PC-3 (cell line): ENCODE results near the gene ADK. TPM values are rescaled to one million over a fixed set of nuclear protein-coding genes. Genes with fewer than 3 reads are reported as not detected.

Source experiments
- ATAC-seq: fragments of 200-7000 bp; cut with Tn5 transposase; 2 replicates; pipeline ENCODE4 v1.9.1; 2020; ENCODE audit warnings: mild to moderate bottlenecking, moderate library complexity
- BruUV-seq: library from RNA; stranded (reverse); fragments of 400-500 nt; replicated peaks from 2 replicates; lab custom pipeline; 2021; lab: Mats Ljungman, UMichigan
- CTCF ChIA-PET: fragments of 300-600 bp; sonication (Branson Sonifier 250); formaldehyde crosslinking; loops from one replicate; lab custom pipeline; 2022; ENCODE audit warnings: antibody characterized with exemption; lab: Charles Lee
- POLR2A ChIA-PET: fragments of 300-600 bp; sonication (Branson Sonifier 250); formaldehyde crosslinking; loops from one replicate; lab custom pipeline; 2022; ENCODE audit warnings: antibody characterized with exemption; ENCODE audit not compliant: unreplicated experiment; lab: Charles Lee
- DNase-seq: peaks from one replicate; pipeline ENCODE4 v3.0.0-alpha.2; 2015
- H2AFZ ChIP-seq: fragments of 300-600 bp; sonication (generic); 2 replicates; pipeline ENCODE4 v1.6.0; 2016; ENCODE audit warnings: antibody characterized with exemption, low read length
- H3F3A ChIP-seq: fragments of 300-600 bp; sonication (generic); one replicate; pipeline ENCODE4 v1.6.0; 2017; ENCODE audit warnings: antibody characterized with exemption, low read length, control low read depth, mild to moderate bottlenecking; ENCODE audit not compliant: unreplicated experiment
- H3K27ac ChIP-seq: fragments of 300-600 bp; sonication (generic); 2 replicates; pipeline ENCODE4 v1.5.1; 2016; ENCODE audit warnings: mild to moderate bottlenecking, low read length
- H3K27me3 ChIP-seq: fragments of 300-600 bp; sonication (generic); 2 replicates; pipeline ENCODE4 v1.6.1; 2016; ENCODE audit warnings: low read length, mixed read lengths
- H3K36me3 ChIP-seq: fragments of 300-600 bp; sonication (generic); 2 replicates; pipeline ENCODE4 v1.6.1; 2016; ENCODE audit warnings: low read depth, mixed run types, low read length, mixed read lengths
- H3K4me1 ChIP-seq: fragments of 300-600 bp; sonication (generic); 2 replicates; pipeline ENCODE4 v1.5.1; 2016; ENCODE audit warnings: low read length; ENCODE audit not compliant: insufficient read depth
- H3K4me2 ChIP-seq: fragments of 300-600 bp; sonication (generic); 2 replicates; pipeline ENCODE4 v1.6.0; 2016; ENCODE audit warnings: low read length
- H3K4me3 ChIP-seq: fragments of 300-600 bp; sonication (generic); 2 replicates; pipeline ENCODE4 v1.5.1; 2016; ENCODE audit warnings: mild to moderate bottlenecking, low read length, mixed read lengths
- H3K79me2 ChIP-seq: fragments of 300-600 bp; sonication (generic); 2 replicates; pipeline ENCODE4 v1.6.1; 2017; ENCODE audit warnings: low read length, mixed read lengths
- H3K9ac ChIP-seq: fragments of 300-600 bp; sonication (generic); 2 replicates; pipeline ENCODE4 v1.6.0; 2016; ENCODE audit warnings: mild to moderate bottlenecking, low read length
- H3K9me2 ChIP-seq: fragments of 300-600 bp; sonication (generic); replicated peaks from 2 replicates; pipeline ENCODE4 v1.6.1; 2016; ENCODE audit warnings: mixed run types, low read length, mixed read lengths
- H3K9me3 ChIP-seq: fragments of 300-600 bp; sonication (generic); 2 replicates; pipeline ENCODE4 v1.6.1; 2016; ENCODE audit warnings: low read length, mixed read lengths
- H4K20me1 ChIP-seq: fragments of 300-600 bp; sonication (generic); 2 replicates; pipeline ENCODE4 v1.6.1; 2016; ENCODE audit warnings: low read length, mixed read lengths
- CTCF ChIP-seq: fragments of 300-600 bp; sonication (generic); conservative IDR thresholded peaks from 2 replicates; pipeline ENCODE4 v1.5.1; 2017; ENCODE audit warnings: antibody characterized with exemption, low read depth, mild to moderate bottlenecking, low read length
- EZH2 ChIP-seq: fragments of 300-600 bp; sonication (generic); IDR thresholded peaks from one replicate; pipeline ENCODE4 v1.6.1; 2017; ENCODE audit warnings: antibody characterized with exemption, mild to moderate bottlenecking, low read length; ENCODE audit not compliant: unreplicated experiment
- EZH2phosphoT487 ChIP-seq: fragments of 300-600 bp; sonication (generic); IDR thresholded peaks from 2 replicates; pipeline ENCODE4 v1.6.1; 2018; ENCODE audit warnings: mild to moderate bottlenecking, antibody characterized with exemption, low read length, borderline replicate concordance
- intact Hi-C: fragments of 100-400 bp; cut with micrococcal nuclease; formaldehyde crosslinking; loops from 2 replicates; pipeline ENCODE4 v1.9.0; 2023
- total RNA-seq: library from RNA; depleted of rRNA; stranded (reverse); fragments of >200 nt; gene quantifications from 2 replicates; pipeline ENCODE4 v1.2.3, GENCODE V29; 2014

The ADK gene
- total RNA-seq, 1 experiment from 2014 or later: 256 TPM

- intact Hi-C loops: no loop called here
- DNase-seq (peak; percentile 62), ATAC-seq (peak; percentile 30)
- TF ChIP-seq CTCF: no peak
- TF ChIP-seq EZH2: no peak
- no peak for TF ChIP-seq EZH2phosphoT487
- no peak overlapping the region for H3K9ac ChIP-seq
- ChIA-PET POLR2A (interaction anchor here (0.5 kb wide), 1 partner anchor 87 kb away, joined by 3 read pairs; no protein-coding TSS in a partner anchor), CTCF (interaction anchor here (0.7 kb wide), 1 partner anchor 11 kb away, joined by 4 read pairs; no protein-coding TSS in a partner anchor)
- H2AFZ ChIP-seq: no peak overlapping the region
- BruUV-seq: no TSS peak
- H3K27ac ChIP-seq: no peak overlapping the region
- H3K4me3 ChIP-seq: no peak overlapping the region
- 0 out of 2 replicates have a peak, but pooled peaks cover 9% of the 10 kb centered on the region for H3K79me2 ChIP-seq
- peaks cover 97% of the 10 kb centered on the region for H3K36me3 ChIP-seq
- peaks cover 24% of the 10 kb centered on the region for H3F3A ChIP-seq
- no peaks in the 10 kb centered on the region for H3K9me2 ChIP-seq
- peaks cover 4% of the 10 kb centered on the region for H3K4me1 ChIP-seq
- no peaks in the 10 kb centered on the region for H3K27me3 ChIP-seq
- no peak overlapping the region for H3K4me2 ChIP-seq
- no peaks in the 10 kb centered on the region for H3K9me3 ChIP-seq
- peaks cover 11% of the 10 kb centered on the region for H4K20me1 ChIP-seq
Observed at GRCh38 chr10:74113546-74113945, 37.5 kb upstream of the ADK start.

- CTCF ChIA-PET: interaction anchor here (0.7 kb wide), 1 partner anchor 11 kb away, joined by 4 read pairs; no protein-coding TSS in a partner anchor
- H3K9me2 ChIP-seq: no peaks in the 10 kb centered on the region
- H3K36me3 ChIP-seq: peaks cover 95% of the 10 kb centered on the region
- DNase-seq (no peak), ATAC-seq (no peak)
- H3K4me1 ChIP-seq: peaks cover 9% of the 10 kb centered on the region
- H3K4me2 ChIP-seq: no peak overlapping the region
- no peaks in the 10 kb centered on the region for H3K27me3 ChIP-seq
- no peak overlapping the region for H3K9ac ChIP-seq
- POLR2A ChIA-PET: no interaction called here
- H3K9me3 ChIP-seq: no peaks in the 10 kb centered on the region
- intact Hi-C loops: no loop called here
- peaks cover 27% of the 10 kb centered on the region for H3F3A ChIP-seq
- 0 out of 2 replicates have a peak, but pooled peaks cover 9% of the 10 kb centered on the region for H3K79me2 ChIP-seq
- H3K27ac ChIP-seq: no peak overlapping the region
- no TSS peak for BruUV-seq
- H2AFZ ChIP-seq: no peak overlapping the region
- TF ChIP-seq EZH2phosphoT487 (no peak), CTCF (no peak), EZH2 (no peak)
- H4K20me1 ChIP-seq: peaks cover 11% of the 10 kb centered on the region
- H3K4me3 ChIP-seq: no peak overlapping the region
Observed at GRCh38 chr10:74114041-74114448, 37.0 kb upstream of the ADK start.

- peak overlapping the region; percentile 59; the same call in 1 of the 2 replicates for H3K27ac ChIP-seq
- ChIA-PET CTCF (interaction anchor here (1.2 kb wide), 1 partner anchor 117 kb away, joined by 5 read pairs; no protein-coding TSS in a partner anchor), POLR2A (interaction anchor here (0.6 kb wide), 1 partner anchor 111 kb away, joined by 3 read pairs; no protein-coding TSS in a partner anchor)
- peaks cover 20% of the 10 kb centered on the region for H3K4me1 ChIP-seq
- DNase-seq (no peak), ATAC-seq (no peak)
- no peaks in the 10 kb centered on the region for H3K9me2 ChIP-seq
- peaks cover 93% of the 10 kb centered on the region for H3K36me3 ChIP-seq
- H3K9me3 ChIP-seq: no peaks in the 10 kb centered on the region
- TF ChIP-seq EZH2phosphoT487 (no peak), CTCF (no peak), EZH2 (no peak)
- H3K9ac ChIP-seq: no peak overlapping the region
- no peaks in the 10 kb centered on the region for H3K27me3 ChIP-seq
- no peaks in the 10 kb centered on the region for H4K20me1 ChIP-seq
- no peaks in the 10 kb centered on the region for H3K79me2 ChIP-seq
- intact Hi-C loops: loop anchor here (2.0 kb wide), 1 partner anchor 117 kb away; no protein-coding TSS in a partner anchor
- H3F3A ChIP-seq: peaks cover 45% of the 10 kb centered on the region
- no peak overlapping the region for H3K4me2 ChIP-seq
- no peak overlapping the region for H3K4me3 ChIP-seq
- no TSS peak for BruUV-seq
- no peak overlapping the region for H2AFZ ChIP-seq
Observed at GRCh38 chr10:74117738-74118137, 33.3 kb upstream of the ADK start.
